NOMO-1 (cell line): Measurements from ENCODE around the gene KIFAP3.
"Not testable (repeated sequence)": the region's sequence is repeated elsewhere in the genome, so short reads cannot be mapped to it uniquely, and the experiment has no call there.

Source experiments
- DNase-seq, 2 experiments: peaks; one replicate each; lab custom pipeline; 2025; ENCODE audit not compliant: unreplicated experiment in 2 of 2; lab: John Stamatoyannopoulos, UW

Gene KIFAP3

DNA sequence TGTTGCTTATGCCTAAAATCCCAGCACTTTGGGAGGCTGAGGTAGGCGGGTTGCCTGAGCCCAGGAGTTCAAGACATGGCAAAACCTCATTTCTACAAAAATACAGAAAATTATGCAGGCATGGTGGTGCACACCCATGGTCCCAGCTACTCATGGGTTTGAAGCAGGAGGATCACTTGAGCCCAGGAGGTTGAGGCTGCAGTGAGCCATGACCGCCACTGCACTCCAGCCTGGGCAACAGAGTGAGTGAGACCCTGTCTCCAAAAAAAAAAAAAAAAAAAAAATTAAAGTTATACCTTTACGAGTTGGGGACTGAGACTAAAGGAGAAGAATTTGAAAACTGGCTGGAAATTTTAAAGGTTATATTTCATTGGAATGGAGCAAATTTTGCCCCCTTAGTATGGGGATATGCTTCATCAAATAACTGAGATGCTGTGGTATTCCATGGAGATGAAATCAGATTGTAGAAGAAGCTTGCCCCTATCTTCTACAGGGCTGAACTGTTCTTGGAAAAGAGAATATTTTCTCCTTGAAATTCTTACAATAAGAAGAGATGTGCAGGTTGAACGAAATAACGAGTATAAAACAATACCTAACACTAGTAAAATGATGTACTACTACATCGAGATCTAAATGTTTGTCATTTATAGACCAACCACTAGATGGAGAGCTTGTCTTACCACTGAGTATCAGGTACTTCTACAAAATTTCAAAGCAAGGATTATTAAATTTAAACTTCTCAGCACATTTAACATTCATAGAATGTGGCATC is 145.9 kb downstream of the KIFAP3 start:
- peak in 1 of 2 experiments; percentile 51 for DNase-seq

DNA sequence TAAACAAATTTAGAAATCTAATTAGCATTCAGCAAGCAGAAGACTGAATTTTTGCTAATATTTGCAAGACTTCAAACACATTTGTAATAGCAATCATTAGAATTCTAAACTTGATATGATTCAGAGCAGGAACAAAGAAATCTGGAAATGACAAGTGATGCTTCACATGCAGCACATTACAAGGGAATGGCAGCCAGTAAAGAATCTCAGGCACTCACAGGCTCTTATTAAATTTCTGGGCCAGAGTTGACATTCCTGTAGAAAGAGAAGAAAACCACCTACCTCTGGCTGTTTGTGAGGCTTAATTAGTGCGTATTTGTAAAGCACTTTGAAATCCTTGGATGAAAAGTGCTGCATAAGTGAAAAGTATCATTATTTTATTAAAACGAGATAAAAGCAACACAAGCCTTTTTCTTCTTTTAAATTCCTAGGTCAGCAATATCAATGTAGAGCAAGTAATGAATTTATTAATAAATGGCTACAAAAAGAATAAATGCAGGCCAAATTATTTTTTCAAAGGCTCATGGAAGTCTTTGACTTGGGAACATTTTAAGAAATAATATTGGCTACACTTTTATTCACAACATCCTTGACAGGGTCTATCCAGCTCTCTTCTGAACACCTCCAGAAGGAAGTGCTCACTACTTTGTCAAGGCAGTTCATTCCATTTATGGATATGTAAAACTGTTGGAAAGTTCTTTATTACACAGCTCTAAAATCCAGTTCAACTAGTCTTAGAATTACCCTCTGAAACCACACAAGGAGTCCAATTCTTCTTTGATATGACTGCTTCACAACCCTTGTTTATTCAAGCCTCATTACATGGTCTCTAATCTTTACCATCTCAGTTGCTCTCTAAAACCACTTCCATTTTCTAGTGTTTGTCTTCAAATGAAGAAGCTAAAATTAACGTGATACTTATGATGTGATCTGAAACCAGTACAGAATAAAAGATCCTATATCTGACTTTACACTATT is 148.7 kb downstream of the KIFAP3 start:
- no peak for DNase-seq

DNA sequence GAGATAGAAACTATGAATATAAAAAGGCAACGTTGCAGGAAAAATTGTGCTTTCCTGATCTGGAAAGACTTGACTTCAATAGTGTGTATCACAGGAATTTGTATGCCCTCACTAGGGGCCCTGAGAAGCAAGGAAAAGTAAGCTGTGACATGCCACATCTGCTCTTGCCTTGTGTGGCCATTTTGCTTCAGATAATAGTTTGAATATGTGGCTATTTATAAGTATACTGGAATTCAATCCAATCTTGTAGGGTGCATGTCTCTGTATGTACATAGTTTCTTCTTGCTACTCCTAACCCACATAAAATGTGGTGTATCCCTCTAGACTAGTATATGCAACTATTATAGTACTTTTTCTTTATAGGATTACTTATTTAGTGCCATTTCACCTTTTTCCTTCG is 149.7 kb downstream of the KIFAP3 start:
- DNase-seq = no peak

DNA sequence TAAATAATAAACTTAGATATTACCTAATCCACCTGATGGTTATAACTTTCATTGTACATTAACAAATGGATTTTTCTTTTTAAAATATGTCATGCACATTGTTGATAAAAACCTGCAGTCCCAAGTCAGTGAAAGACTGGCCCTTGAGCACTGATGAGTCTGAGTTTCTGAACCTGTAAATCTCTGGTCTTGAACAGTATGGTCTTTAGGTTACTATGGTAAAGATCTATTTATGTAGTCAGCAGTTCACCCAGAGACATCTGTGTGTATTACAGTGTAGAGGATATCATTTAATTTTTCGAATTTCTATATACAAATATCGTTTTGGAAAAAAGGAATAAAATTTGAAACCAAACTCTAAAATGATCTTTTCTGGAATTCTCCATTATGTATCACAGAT is 150.4 kb downstream of the KIFAP3 start:
- DNase-seq = no peak

DNA sequence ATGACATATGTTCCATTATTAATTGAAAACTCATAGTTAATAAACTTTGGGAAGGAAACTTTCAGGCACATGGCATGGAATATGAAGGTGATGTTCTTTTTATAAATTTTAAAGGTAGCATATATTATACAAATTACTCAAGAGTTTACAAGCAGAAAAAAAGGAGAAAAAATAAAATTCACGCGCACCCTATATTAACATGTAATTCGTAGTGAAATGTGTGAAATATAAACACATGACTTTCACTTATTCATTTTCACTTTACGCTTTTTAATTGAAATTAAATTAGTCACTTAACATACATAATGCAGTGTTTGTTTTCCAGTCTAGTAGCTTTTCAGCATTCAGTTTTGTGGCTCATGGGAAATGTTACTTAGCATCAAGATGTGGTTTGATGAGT is 153.4 kb downstream of the KIFAP3 start:
- DNase-seq = no peak

DNA sequence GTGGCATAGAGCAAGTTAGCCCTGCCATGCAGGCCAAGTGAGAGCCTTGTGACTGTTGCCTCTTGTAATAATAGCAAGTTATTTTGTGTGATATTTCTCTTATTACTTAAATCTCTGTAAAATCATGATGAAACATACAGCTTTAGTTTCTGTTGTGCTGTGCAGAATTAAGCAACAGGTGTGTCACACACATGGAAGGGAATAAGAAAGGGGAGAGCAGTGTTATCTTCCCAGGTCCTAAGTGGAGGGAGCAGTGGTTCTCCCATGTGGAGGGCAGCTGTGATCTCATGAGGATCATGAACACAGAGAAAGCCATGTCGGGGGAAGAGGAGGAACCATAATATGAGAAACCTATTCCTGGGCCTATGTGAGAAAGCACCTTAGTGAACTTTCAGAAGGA is 155.6 kb downstream of the KIFAP3 start:
- DNase-seq = no peak

DNA sequence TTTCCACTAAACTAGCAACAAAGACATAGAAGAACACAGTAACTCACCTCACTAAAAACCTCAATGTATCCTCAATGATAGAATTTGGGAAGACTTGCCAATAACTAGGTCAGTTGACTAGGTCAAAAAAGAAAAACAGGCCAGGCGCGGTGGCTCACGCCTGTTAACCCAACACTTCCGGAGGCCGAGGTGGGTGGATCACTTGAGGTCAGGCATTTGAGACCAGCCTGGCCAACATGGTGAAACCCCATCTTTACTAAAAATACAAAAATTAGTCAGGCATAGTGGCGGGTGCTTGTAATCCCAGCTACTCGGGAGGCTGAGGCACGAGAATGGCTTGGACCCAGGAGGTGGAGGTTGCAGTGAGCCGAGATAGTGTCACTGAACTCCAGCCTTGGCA is 156.3 kb downstream of the KIFAP3 start:
- not testable (repeated sequence) for DNase-seq

DNA sequence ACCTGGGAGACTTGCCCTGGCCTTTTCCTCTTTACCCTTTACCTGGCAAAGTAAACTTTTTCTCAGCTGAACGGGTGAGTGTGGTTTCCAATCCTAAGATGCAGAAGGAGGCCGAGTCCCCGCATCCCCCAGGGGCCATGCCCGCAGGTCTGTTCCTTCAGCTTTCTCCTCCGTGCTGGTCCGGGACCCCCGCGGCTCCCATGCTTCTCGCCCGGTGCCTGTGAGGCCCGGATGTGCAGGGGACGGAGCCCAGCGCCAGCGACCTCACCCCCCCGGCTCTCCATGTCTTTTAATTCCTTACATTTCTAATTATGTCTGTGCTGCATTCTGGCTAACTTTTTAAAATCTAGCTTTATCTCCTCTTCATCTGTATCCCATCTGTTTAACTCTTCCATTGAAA is 159.3 kb downstream of the KIFAP3 start:
- DNase-seq = no peak

DNA sequence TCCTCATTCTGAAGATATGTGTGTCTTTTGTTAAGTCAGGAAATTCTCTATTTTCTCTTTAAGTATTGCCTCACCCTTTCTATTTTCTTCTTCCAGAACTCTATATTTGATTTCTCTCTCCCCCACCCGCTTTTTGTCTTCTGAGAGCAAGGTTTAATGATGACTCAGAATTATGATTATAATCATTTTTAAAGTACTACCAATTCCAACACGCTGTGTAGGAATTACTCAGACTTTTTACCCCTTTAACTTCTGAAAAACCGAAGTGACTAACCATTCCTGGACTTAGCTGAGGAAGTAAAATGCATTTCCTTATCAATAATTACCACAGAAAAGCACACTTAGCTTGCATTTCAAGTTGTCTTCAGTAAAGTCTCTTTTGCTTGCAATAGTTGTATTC is 160.0 kb downstream of the KIFAP3 start:
- peak in 1 of 2 experiments; percentile 3 for DNase-seq

DNA sequence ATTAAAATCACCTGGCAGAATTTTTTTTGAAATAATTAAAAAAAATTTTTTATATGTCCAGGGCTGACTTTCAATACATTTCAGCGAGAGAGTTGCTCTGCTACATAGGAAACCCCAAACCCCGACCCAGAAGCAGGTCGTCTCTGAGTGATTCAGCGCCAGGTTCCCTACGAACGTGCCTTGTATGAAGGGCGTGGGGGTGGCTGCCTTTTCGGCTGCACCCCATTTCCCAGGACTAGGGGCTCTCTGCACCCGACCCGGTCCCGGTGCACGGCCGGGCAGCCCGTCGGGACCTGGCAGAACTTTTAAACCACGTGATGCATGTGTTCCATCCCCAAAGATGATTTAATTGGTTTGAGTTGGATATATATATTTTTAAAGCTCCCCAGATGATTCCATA is 165.0 kb downstream of the KIFAP3 start:
- no peak for DNase-seq

DNA sequence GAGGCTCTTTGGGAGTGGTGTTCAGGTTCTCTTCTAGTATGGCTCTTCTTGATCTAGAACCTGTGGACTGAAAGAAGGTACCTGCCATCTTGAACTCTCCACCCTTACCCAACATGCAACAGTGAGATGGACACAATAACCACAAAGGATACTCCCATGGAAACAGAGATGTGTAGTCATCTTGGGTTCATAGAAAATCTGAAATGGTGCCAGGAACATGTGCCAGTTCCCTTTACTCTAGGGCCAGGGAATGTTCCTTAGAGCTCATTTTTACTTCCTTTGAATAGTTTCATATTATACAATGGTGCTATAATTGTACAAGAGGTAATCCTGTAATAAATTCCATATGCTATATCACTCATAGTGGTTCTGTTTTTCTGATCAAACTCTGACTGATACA is 167.6 kb downstream of the KIFAP3 start:
- DNase-seq = no peak

DNA sequence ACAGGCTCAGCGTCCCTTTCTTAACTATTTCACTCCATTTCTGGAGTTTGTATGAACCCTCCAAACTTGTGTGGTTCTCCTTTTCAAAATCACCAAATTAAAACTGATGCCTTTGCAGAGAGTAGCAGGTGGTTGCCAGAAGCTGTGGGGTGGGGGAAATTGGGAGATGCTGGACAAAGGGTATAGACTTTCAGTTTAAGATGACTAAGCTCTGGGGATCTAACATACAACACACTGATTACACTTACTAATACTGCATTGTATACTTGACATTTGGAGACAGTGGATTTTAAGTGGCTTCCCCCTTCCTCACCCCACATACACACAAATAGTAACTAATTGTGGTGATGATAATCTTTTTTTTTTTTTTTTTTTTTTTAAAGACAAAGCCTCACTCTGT is 169.7 kb downstream of the KIFAP3 start:
- no peak for DNase-seq

DNA sequence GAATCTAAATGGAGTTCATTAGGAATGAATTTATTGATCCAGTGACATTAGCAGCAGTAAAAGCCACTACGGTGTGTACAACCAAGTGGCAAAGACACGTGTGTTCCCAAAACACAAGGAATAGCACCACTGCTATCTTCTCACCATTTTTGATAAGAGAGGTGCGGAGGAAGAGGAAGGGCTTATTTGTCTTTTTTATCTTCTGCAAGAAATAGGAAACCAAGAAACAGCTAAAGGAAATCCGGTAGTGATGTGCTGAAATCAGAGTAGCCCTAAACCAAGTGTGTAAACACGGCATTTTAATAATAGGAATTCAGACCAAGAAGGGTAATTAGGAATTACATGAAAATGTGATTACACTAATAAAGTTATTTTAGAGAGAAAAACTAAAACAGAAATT is 171.7 kb downstream of the KIFAP3 start:
- DNase-seq = no peak

DNA sequence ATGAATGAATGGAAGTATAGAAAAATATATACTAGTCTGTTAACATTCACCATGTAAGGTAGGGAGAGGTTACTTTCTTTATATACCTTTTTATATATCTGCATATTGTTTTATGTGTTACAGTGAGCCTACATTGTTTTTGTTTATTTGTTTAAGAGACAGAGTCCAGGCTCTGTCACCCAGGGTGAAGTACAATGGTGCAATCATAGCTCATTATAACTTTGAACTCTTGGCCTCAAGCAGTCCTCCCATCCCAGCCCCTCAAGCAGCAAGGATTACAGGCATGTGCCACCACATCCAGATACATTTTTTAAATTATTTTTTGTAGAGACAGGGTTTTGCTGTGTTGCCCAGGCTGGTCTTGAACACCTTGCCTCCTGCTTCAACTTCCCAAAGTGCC is 173.4 kb downstream of the KIFAP3 start:
- no peak for DNase-seq

DNA sequence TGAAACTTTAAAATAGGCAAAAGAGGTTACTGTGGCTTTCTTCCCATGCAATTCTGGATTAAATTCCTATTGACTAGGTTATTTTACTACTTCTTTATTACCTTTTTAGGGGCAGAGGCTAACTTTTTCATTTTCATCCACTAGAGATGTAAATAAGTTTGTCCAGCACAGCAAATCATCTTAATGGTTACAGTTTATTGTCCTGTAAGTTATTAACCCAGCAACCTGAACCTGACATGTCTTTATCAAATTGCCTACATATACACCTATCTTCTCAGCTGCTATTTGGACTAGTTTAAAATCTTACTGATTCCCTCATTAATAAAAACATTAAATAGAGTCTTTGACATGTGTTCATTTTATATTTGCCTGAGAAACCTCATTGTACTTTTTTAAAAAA is 173.9 kb downstream of the KIFAP3 start:
- no peak for DNase-seq

DNA sequence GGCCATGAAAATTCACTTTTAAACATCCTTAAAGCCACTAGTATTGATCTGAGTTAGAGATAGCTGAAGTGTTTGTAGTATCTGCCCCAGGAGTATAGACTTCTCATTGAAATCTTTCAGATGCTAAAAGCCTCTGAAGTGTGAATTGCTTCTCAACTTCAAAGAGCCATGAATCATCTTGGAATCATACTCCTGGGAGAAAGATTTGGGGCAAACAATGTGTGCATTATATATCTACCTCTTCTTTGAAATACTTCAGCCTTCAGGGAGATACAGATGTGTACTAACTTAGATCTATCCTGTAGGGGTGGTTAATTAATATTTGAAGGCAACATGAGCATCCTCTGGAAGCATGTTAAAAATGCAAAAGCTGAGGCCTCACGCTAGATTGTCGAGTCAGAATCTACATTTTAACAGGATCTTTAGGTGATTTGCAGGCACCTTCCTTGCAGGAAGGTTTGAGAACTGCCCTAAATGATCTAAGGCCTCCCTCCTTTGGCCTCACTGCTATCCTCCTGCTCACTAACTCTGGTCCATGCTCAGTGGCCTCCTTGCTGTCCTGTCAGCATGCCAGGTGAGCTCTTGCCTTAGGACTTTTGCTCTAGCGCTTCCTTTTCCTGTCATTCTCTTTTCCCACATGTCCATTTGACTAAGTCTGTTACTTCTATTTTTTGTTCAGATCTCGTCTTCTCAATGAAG is 174.8 kb downstream of the KIFAP3 start:
- no peak for DNase-seq

DNA sequence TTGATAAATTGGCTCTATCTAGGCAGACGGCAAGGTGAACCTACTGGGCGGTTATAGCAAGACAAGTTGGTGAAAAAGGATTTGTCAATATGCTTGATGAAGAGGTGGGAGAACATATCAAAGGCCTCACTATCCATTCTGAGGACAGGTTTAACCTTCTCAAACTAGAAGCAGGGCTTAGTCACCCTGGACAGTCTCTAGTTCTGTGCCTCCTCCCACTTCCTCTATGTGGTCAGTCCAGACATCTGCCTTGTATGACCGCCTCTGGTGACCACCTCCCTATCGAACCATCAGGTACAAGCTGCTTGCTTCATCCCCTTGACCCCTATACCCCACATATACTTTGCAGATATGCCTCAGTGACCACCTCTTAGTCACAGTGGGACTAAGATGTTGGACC is 178.5 kb downstream of the KIFAP3 start:
- DNase-seq = peak; percentile 5 to 45

DNA sequence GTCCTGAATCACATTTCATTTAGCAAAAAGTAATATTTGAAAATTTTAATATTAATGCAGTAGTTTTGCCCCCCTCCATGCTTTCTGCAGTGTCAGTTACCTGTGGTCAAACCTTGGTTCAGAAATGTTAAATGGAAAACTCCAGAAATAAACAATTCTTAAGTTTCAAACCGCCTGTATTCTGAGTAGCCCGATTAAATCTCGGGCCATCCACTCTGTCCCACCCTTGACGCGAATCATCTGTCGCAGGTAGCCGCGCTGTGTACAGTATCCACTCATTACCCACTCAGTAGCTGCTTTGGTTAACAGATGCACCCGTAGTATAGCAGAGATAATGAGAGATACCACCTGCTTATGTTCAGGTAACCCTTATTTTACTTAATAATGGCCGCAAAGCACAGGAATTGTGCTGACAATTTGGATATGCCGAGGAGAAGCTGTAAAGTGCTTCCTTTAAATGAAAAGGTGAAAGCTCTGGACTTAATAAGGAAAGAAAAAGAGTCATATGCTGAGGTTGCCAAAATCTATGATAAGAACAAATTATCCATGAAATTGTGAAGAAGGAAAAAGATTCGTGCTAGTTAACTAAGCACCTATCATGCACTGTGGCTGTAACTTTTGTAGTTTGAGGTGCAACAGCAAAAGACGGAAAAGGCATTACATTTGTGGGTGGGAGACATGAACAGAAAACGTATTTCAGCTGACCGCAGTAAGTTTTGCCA is 179.9 kb downstream of the KIFAP3 start:
- no peak for DNase-seq

DNA sequence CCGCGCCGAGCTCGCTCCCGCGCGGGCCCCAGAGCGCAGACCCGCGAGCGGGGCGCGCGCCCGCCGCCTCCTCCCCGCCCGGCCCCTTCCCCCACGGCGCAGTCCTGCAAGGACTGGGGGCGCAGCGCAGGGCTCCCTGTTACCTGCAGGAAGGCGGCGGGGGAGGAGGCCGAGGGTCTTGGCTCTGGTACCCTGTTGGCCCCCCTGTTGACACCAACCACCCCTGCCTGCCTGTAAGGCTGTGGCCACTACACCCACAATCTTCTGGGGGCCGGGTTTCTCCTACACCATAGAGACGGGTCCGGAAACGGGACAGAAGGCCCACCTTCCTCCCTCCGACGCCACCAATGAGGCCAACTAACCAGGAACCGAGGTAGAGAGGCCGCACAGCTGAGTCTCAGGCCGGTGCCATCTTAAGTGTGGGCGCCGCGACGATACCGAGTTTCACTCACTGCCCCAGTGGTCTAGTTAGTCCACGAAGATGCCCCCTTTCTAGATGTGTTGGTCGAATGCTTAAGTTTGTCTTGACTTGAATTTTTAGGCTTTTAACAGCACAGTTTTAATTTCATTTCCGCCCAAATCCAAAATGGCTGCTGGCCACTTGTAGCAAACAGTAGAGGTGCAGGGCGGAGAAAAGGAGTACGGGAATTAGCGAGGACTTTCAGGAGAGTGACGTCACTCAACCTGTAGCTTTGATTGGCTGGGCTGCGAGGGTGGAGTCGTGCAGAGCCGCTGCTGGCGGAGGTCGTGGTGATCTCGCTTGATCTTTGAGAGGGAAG is 180.7 kb downstream of the KIFAP3 start, which contains the start of gene SCYL3:
Gene SCYL3, minus strand, starts transcription at position 252 of the 779 bp plus-strand sequence. CDS start 5,056 bp downstream, outside the sequence.
- DNase-seq = peak; percentile 93 to 96
